ENCODE results near the gene RFLNA.

DNA sequence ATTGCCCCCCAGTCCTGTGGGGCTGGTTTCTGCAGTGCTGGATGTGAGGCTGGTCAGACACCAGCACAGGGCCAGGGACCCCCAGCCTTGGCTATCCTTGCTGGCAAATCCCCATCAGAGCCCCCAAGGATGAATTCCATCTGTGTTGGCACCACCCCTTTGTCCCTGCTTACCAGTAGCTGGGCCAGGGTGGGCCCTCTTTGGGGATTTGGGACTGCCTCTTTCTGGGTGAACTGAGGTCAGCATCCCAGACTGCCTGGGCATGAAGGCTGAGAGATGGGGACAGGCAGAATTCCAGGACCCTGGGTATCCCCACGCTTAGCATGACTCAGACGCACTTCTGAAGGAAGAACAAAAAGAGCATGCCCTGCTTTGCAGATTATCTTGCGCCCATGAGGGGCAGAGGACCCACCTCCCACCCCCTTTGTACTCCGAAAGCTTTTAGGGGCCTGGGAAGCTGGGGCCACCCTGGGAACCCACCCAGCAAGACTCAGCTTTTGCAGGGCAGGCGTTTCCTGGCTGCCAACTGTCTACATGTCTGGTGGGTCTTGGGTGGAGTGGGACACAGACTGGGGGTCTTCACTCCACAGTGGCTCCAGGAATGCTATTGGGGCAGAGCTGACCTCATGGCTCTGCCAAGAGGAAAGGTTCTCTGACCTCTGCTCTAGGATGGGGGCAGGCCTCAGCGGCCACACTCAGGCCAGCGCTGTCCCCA is 26.8 kb downstream of the RFLNA start:
- TF ChIP-seq, protein P1, sequence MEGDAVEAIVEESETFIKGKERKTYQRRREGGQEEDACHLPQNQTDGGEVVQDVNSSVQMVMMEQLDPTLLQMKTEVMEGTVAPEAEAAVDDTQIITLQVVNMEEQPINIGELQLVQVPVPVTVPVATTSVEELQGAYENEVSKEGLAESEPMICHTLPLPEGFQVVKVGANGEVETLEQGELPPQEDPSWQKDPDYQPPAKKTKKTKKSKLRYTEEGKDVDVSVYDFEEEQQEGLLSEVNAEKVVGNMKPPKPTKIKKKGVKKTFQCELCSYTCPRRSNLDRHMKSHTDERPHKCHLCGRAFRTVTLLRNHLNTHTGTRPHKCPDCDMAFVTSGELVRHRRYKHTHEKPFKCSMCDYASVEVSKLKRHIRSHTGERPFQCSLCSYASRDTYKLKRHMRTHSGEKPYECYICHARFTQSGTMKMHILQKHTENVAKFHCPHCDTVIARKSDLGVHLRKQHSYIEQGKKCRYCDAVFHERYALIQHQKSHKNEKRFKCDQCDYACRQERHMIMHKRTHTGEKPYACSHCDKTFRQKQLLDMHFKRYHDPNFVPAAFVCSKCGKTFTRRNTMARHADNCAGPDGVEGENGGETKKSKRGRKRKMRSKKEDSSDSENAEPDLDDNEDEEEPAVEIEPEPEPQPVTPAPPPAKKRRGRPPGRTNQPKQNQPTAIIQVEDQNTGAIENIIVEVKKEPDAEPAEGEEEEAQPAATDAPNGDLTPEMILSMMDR (IDR thresholded peaks at IDR 0.05), result no peak
- TF ChIP-seq EP300 (IDR thresholded peaks at IDR 0.05) (no peak), POLR2A (IDR thresholded peaks at IDR 0.05) (no peak)
